Right atrium auricular region (tissue), 2 donors: ENCODE results near the gene MRTFB. TPM values are rescaled to one million over a fixed set of nuclear protein-coding genes. Genes with fewer than 3 reads are reported as not detected.

Experiments
- DNase-seq: peaks from one replicate; pipeline ENCODE4 v3.0.0-alpha.2; 2019; ENCODE audit warnings: low spot score
- H3K27ac ChIP-seq, 2 donors: fragments of 200-600 bp; sonication (generic); 1 replicate in 1 of 2; 2 replicates in 1 of 2; pipeline ENCODE4 v1.5.1; 2016 to 2019
- H3K27me3 ChIP-seq, 2 donors: fragments of 200-600 bp; sonication (generic); one replicate each; pipeline versions ENCODE4 v1.5.1 to v1.6.0; 2017 to 2019
- H3K36me3 ChIP-seq: fragments of 200-600 bp; sonication (generic); one replicate; pipeline ENCODE4 v1.5.1; 2016
- H3K4me1 ChIP-seq, 2 donors: fragments of 200-600 bp; sonication (generic); one replicate each; pipeline versions ENCODE4 v1.5.1 to v1.6.0; 2017 to 2019
- H3K4me3 ChIP-seq, 2 donors: fragments of 200-600 bp; sonication (generic); 1 replicate in 1 of 2; 2 replicates in 1 of 2; pipeline ENCODE4 v1.5.1; 2017 to 2019; ENCODE audit warnings: mild to moderate bottlenecking in 1 of 2, moderate library complexity in 1 of 2
- H3K9me3 ChIP-seq, 2 donors: fragments of 200-600 bp; sonication (generic); one replicate each; pipeline ENCODE4 v1.5.1; 2019
- CTCF ChIP-seq, 2 donors: fragments of 200-600 bp; sonication (generic); IDR thresholded peaks; one replicate each; pipeline ENCODE4 v1.5.1; 2019; ENCODE audit warnings: antibody characterized with exemption in 2 of 2
- total RNA-seq, 2 donors: library from RNA; depleted of rRNA; stranded (reverse); fragments of >200 nt; gene quantifications; one replicate each; pipeline ENCODE4 v1.1.0, GENCODE V29; 2016

MRTFB gene
- total RNA-seq, 2 donors from 2014 or later = 38.6 to 46.5 TPM

GRCh38 chr16:14095883-14096551 lies 24.9 kb downstream of the MRTFB start:
- Histone ChIP-seq H3K27me3 (no peaks in the 10 kb centered on the region), H3K4me3 (no peak overlapping the region), H3K36me3 (no peaks in the 10 kb centered on the region), H3K9me3 (no peaks in the 10 kb centered on the region), H3K27ac (no peak overlapping the region), H3K4me1 (peaks cover 0 to 53% of the 10 kb centered on the region in 2 donors)
- no peak for DNase-seq
- TF ChIP-seq CTCF (IDR thresholded peaks at IDR 0.05) = no peak

- Histone ChIP-seq H3K36me3 (no peaks in the 10 kb centered on the region), H3K27me3 (no peaks in the 10 kb centered on the region), H3K4me3 (no peak overlapping the region), H3K27ac (peak overlapping the region in 1 of 2 donors; percentile 1), H3K9me3 (no peaks in the 10 kb centered on the region), H3K4me1 (peaks cover 0 to 56% of the 10 kb centered on the region in 2 donors)
- DNase-seq = no peak
- TF ChIP-seq CTCF (IDR thresholded peaks at IDR 0.05) = no peak
Measured at GRCh38 chr16:14097182-14097959, 26.3 kb downstream of the MRTFB start.

DNA sequence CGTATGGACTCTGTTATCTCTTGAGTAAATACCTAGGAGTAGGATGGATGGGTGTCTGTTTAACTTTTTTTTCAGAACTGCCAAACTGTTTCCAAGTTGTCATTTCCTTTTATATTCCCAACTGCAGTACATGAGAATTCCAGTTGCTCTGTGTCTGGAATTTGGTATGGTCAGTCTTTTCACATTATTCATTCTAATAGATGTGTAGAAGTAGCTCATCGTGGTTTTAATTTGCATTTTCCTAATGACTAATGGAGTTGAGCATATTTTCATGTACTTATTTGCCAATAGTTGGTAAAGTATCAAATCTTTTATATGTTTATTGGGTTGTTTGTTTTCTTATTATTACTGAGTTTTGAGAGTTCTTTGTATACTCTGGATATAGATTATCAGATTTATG lies 27.0 kb downstream of the MRTFB start:
- no peak for DNase-seq
- H3K4me1 ChIP-seq = peaks cover 0 to 56% of the 10 kb centered on the region in 2 donors
- no peaks in the 10 kb centered on the region for H3K27me3 ChIP-seq
- no peak overlapping the region for H3K4me3 ChIP-seq
- TF ChIP-seq CTCF (IDR thresholded peaks at IDR 0.05) = no peak
- H3K27ac ChIP-seq = peak overlapping the region in 1 of 2 donors; percentile 1
- no peaks in the 10 kb centered on the region for H3K9me3 ChIP-seq
- no peaks in the 10 kb centered on the region for H3K36me3 ChIP-seq

DNA sequence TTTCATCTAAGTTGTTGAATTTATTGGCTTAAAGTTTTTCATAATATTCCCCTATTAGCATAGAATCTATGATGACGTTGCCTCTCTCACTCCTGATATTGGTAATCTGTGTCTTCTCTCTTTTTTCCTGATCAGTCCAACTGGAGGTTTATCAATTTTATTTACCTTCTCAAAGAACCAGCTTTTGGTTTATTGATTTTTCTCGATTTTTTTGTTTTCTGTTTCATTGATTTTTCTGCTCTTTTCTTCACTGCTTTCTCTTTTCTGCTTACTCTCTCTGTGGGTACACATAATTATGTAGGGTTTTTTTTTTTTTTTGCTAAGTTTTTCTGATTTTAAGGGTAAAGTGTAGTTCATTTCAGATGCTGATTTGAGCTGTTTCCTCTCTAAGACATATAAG lies 29.7 kb downstream of the MRTFB start:
- no peak for DNase-seq
- H3K4me3 ChIP-seq = no peak overlapping the region
- H3K27ac ChIP-seq = no peak overlapping the region
- H3K36me3 ChIP-seq = no peaks in the 10 kb centered on the region
- no peaks in the 10 kb centered on the region for H3K9me3 ChIP-seq
- H3K27me3 ChIP-seq = no peaks in the 10 kb centered on the region
- H3K4me1 ChIP-seq = peaks cover 0 to 52% of the 10 kb centered on the region in 2 donors
- no peak for TF ChIP-seq CTCF (IDR thresholded peaks at IDR 0.05)

DNA sequence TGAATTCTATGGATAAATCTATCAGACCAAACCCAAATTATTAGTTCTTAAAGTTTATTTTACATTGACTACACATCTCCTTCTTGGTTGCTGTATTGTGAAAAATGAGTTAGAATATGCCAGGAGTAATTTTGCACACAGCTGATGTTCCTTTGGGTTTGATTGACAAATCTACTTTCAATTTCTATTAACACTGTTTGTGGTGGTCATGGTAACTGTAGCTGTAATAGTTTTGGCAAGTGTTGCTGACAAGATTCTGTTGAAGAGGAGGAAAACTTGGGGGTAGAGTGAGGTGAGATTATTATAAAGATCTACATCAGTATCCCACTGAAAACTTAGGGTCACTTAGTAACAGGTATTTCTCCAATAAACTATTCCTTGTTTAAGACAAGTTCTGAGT lies 30.3 kb downstream of the MRTFB start:
- Histone ChIP-seq H3K27me3 (no peaks in the 10 kb centered on the region), H3K4me1 (peaks cover 0 to 52% of the 10 kb centered on the region in 2 donors), H3K9me3 (no peaks in the 10 kb centered on the region), H3K27ac (no peak overlapping the region), H3K4me3 (no peak overlapping the region), H3K36me3 (no peaks in the 10 kb centered on the region)
- no peak for TF ChIP-seq CTCF (IDR thresholded peaks at IDR 0.05)
- no peak for DNase-seq
